GDM1 (cell line): Measurements from ENCODE around the gene BFSP1.

Experiments
- DNase-seq: peaks from one replicate; lab custom pipeline; 2025; lab: John Stamatoyannopoulos, UW

BFSP1 gene

DNA sequence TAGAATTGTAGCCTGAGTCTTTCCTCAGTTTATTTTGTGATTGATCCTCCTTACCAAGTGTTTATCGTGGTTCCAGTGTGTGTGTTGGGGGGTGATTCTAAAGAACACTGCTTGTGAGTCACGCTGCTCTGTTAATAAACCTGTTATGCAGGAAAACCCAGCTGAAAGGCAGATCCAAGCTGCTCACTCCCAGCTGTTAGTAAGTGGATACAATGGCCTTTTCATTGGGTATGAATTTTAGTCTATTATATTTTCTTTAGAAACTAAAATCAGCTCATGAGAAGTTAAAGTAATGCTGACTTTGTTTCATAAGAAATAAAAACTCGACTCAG, 26.5 kb upstream of the BFSP1 start:
- DNase-seq: no peak

DNA sequence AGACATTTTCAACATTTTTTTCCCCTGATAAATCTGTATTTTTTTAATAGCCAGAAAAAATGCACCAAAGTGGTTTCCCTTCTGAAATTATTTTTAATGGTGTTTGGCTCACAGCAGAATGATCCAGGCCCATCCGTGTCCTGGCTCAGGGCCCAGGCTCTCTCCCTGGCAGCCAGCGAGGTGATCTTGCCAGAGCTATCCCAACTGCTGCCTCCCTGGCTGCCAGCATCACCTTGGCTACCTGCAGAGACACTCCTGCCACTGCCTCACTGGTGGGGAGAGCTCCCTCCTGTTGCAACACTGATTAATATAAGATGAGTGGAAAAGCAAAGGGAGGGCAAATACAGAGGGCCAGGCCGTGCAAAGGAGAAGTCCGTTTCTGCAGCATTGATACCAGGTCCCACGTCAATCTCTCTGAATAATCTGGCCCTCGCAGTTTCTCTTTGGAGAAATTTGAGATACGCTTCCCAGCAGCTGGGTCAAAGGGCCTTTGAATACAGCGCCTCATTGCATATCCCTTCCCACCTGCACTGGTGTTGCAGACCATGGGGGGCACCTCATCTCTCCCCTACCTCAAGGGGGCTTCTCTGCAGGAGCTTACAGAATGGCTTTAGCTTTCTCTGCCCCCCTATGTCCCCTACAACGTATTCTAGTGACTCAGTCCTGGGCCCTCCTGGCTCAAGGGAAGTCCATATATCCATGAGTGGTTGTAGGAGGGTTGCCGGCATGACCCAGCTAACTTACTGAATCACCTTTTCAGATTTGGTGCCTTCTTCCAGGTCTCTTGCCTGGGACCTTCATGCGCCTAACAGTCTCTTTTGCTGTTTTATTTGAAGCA, 25.9 kb upstream of the BFSP1 start:
- no peak for DNase-seq

- no peak for DNase-seq
Observed at GRCh38 chr20:17555106-17555505, 23.9 kb upstream of the BFSP1 start.

DNA sequence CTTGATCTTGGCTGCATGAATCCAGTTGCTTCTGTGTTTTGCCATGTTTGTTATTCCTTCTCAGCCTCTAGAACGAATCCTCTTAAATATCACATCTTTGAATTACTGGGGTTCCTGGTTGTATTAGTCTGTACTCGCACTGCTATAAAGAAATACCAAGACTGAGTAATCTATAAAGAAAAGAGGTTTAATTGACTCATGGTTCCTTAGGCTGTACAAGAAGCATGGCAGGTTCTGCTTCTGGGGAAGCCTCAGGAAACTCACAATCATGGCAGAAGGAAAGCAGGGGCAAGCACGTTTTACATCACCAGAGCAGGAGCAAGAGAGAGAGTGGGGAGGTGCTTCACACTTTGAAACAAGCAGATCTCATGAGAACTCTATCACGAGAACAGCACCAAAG, 18.0 kb upstream of the BFSP1 start:
- no peak for DNase-seq

DNA sequence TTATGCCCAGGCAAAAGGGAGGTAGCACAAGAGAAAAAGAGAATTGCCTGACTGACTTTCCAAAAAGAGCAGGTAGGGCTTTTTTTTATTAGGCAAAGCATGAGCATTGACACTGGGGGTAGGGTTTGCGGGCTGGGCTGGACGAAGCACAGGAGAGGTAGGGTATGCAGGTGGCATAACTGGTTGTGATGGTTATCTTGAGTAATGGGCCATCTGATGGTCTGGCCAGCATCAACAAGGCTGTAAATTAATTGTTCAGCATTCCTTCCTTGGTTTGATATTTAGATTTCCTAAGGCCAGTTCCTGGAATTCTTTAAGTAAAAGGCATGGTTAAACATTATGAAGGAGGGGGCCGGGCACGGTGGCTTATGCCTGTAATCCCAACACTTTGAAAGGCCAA, 13.9 kb upstream of the BFSP1 start:
- DNase-seq: no peak

- no peak for DNase-seq
Observed at GRCh38 chr20:17543531-17544131, 12.5 kb upstream of the BFSP1 start.

DNA sequence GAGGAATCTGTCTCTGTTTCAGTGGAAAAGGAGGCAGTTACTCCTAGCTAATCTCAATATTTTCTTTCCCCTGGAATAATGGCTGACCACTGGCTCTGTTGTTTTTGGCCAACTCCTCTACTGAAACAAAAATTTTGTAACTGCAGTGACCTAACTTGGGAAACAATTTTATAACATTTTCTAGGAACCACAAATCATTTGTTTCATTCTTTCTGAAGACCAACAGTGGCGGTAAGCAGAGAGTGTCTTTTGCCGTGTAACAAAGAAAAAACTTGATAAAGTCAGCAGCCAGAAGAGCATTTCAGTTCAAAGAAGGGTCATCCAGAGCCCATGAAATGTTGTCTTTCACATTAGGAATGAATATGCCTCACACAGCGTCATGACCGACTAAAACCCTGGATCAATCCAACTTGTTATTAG, 11.8 kb upstream of the BFSP1 start:
- no peak for DNase-seq

GRCh38 chr20:17542481-17542880, 11.3 kb upstream of the BFSP1 start:
- DNase-seq: no peak

- DNase-seq: no peak
Observed at GRCh38 chr20:17541996-17542395, 10.8 kb upstream of the BFSP1 start.

DNA sequence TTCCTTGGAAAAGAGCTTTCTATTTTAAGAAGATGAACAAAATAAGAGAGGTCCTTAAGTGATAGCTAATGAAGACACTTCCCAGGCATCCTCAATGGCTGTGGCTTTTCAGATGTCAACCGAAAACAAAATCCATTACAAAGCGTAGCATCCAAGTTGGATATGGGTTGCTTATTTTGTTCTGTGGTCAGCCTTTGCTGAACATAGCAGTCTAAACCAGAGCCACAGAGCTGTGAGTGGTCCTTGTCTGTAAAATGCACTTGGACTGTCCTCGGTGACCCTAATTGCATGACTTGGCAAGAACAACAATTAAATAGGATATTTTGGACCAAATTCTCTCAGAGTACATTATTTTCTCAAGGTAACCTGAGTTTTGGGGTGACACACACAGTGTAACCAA, 10.4 kb upstream of the BFSP1 start:
- DNase-seq: no peak

DNA sequence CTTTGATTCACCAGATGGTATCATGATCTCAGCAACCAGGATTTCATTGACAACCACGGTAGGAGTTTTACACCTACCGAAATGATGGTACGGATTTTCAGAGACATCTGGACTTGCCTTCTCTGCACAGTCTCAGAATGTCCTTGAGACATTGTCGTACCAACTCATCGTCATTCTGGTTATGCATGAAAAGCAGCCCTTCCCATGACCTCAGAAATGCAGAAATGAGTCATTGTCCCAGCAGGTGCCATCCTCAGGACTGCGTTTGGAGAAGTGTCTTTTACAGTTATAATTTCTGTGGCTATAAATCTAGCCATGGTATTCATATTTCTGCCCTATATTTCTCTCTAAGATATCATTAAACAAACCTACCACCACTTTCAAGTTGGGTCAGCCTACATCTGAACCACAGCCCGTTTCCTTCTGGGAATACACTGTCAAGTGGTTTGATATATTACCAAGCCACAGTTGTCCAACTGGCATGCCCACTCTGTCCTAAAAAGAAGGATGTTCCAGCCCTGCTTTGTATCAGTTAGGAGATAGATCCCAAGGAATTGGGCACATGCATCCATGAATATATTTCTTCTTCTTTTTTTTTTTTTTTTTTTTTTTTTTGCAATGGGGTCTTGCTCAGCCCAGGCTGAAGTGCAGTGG, 7.5 kb upstream of the BFSP1 start:
- peak; percentile 10 for DNase-seq

- no peak for DNase-seq
Observed at GRCh38 chr20:17537959-17538358, 6.8 kb upstream of the BFSP1 start.

DNA sequence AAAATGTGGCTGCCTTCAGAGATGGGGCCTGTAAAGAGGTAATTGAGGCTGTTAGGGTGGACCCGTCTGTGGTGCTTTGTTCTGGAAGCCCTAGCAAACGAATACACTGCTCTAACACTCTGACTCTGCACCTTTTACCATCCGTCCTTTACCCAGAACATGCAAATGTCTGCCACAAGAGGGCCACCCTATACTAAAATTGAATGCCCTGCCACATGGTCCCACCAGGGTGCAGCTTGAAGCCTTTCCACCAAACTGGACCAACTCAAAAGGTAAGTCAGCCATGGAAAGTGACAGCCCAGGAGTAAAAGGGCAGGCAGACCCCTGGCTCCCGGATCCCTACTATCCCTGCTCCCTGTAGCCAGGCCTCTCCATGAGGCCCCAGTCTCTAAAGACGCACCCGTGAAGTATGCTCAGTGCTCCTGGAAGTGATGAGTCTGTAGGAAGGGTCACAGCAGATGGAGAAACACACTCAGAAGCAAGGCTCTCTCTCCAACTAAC, 5.8 kb upstream of the BFSP1 start:
- DNase-seq: peak; percentile 55

- no peak for DNase-seq
Observed at GRCh38 chr20:17534077-17534476, 2.9 kb upstream of the BFSP1 start.

GRCh38 chr20:17533396-17533795, 2.2 kb upstream of the BFSP1 start:
- peak; percentile 24 for DNase-seq

DNA sequence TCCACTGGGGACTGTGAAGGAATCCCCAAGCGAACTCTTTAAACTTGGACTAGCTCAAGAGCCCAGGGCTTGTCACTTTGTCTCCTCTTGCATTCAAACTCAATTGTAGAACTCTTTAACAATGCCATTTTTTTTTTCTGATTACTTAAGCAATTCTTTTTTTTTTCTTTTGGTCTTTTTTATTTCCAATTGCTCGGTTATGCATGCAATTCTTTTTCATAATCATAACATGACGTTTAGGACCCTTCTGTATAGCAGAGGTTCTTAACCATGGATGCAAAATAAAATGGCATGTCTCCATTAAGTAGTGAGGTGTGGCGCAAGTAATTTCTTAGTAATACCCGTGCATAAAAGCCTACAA, 466 bp upstream of the BFSP1 start:
- no peak for DNase-seq

DNA sequence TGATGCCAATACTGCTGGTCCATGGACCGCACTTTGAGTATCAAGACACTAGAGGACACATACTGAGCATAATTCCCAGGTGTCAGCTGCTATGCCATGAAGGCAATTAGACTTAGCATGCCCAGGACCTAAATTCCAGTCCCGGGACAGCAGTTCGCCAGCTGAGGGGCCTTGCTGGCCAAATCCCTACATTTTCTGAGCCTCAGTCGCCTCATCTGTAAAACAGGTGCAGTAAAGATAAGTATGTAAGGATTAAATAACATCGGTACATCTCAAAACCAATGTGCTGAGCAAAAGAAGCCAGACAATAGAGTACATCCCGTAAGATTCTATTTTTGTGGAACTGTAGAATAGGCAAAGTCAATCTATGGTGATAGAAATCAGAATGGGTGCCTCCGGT, 1.0 kb downstream of the BFSP1 start:
- no peak for DNase-seq

GRCh38 chr20:17529586-17529985, 1.6 kb downstream of the BFSP1 start:
- DNase-seq: no peak

- DNase-seq: no peak
Observed at GRCh38 chr20:17525650-17526049, 5.5 kb downstream of the BFSP1 start.

GRCh38 chr20:17525132-17525531, 6.0 kb downstream of the BFSP1 start:
- DNase-seq: no peak

DNA sequence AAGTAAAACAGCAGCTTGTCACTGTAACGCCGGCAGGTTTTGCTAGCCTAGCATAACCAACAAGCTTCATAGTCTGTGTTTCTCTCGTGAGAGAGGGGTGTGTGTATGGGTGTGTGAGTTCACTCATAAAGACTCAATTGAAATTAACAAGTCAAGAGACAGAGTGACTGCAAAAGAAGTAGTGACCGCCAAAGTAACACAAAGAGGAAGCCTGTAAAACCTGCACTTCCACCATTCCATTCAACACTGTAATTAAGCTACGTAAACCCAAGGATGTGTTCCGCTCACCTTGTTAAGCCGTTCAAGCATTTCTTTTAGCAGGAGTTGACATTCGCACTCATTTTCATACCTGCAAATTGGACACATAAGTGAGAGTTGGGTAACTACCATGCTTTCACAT, 6.6 kb downstream of the BFSP1 start:
- no peak for DNase-seq

GRCh38 chr20:17523326-17523725, 7.9 kb downstream of the BFSP1 start:
- DNase-seq: no peak

- no peak for DNase-seq
Observed at GRCh38 chr20:17522528-17522927, 8.7 kb downstream of the BFSP1 start.
